Mucosa of descending colon (tissue), 3 donors: ENCODE measurements around the gene TNIP1. TPM values are rescaled to one million over a fixed set of nuclear protein-coding genes. Genes with fewer than 3 reads are reported as not detected.
A peak's percentile ranks its signal among the peaks of the same experiment; 100 is the strongest.

Source experiments
- ATAC-seq: fragments of 200-7000 bp; cut with Tn5 transposase; one replicate; pipeline ENCODE4 v1.9.1; 2020; ENCODE audit warnings: mild to moderate bottlenecking, moderate library complexity
- DNase-seq, 3 donors: peaks; one replicate each; pipeline ENCODE4 v3.0.0-alpha.2; 2020
- H3K36me3 ChIP-seq: fragments of 200-600 bp; one replicate; pipeline ENCODE4 v1.8.0; 2021; ENCODE audit warnings: low read depth, mild to moderate bottlenecking
- H3K4me1 ChIP-seq: fragments of 200-600 bp; one replicate; pipeline ENCODE4 v1.8.0; 2021; ENCODE audit warnings: low read depth, mild to moderate bottlenecking
- H3K4me3 ChIP-seq: fragments of 200-600 bp; one replicate; pipeline ENCODE4 v1.8.0; 2021; ENCODE audit warnings: mild to moderate bottlenecking
- H3K9me3 ChIP-seq: fragments of 200-600 bp; one replicate; pipeline ENCODE4 v1.8.0; 2021; ENCODE audit warnings: mild to moderate bottlenecking
- intact Hi-C, 2 donors: fragments of 100-400 bp; cut with DNase I in 1 of 2; cut with micrococcal nuclease in 1 of 2; formaldehyde crosslinking; loops; one replicate each; pipeline versions ENCODE4 v1.11.0 to v1.11.1; 2022; cut with DNase I, micrococcal nuclease
- total RNA-seq, 3 donors: library from RNA; stranded (reverse); fragmentation: NEBNext Ultra II Directional in 2 of 3; extraction: Animal tissue kit (Norgen Biotek cat#: 25700) in 2 of 3; gene quantifications; one replicate each; pipeline versions ENCODE4 v1.2.1 to v1.2.4, GENCODE V29; 2021 to 2023
- TF ChIP-seq, protein P1 (sequence below): fragments of 200-600 bp; IDR thresholded peaks from one replicate; pipeline ENCODE4 v1.8.0; 2022; ENCODE audit warnings: antibody characterized with exemption, mild to moderate bottlenecking
- donor health status: DM: no; HTN: no; CAD: no; lungs with moderate emphysema.
- donor health status: DM: no; HTN: no; CAD: no.
- donor health status: DM: no; HTN: yes; CAD: no.

Gene TNIP1
- total RNA-seq, 3 donors from 2014 or later = 140 to 218 (median 156) TPM

DNA sequence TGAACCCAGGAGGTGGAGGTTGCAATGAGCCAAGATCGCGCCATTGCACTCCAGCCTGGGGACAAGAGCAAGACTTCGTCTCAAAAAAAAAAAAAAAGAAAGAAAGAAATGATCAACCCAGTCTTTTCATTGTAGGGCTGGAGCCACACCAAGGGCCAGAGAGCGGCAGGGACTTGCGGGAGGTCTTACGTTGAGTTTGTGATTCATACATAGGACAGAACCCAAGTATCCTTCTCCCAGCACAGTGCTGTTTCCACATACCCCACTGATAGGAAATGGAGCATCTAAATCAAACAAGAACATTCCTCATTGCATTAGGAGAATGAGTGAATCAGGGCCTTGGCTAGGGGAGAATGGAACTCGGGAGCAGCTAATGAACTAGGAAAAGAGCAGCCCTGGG lies 3.5 kb upstream of the TNIP1 start:
- TF ChIP-seq, protein P1, sequence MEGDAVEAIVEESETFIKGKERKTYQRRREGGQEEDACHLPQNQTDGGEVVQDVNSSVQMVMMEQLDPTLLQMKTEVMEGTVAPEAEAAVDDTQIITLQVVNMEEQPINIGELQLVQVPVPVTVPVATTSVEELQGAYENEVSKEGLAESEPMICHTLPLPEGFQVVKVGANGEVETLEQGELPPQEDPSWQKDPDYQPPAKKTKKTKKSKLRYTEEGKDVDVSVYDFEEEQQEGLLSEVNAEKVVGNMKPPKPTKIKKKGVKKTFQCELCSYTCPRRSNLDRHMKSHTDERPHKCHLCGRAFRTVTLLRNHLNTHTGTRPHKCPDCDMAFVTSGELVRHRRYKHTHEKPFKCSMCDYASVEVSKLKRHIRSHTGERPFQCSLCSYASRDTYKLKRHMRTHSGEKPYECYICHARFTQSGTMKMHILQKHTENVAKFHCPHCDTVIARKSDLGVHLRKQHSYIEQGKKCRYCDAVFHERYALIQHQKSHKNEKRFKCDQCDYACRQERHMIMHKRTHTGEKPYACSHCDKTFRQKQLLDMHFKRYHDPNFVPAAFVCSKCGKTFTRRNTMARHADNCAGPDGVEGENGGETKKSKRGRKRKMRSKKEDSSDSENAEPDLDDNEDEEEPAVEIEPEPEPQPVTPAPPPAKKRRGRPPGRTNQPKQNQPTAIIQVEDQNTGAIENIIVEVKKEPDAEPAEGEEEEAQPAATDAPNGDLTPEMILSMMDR = no peak
- H3K4me3 ChIP-seq = no peak overlapping the region
- H3K36me3 ChIP-seq = no peaks in the 10 kb centered on the region
- H3K9me3 ChIP-seq = no peaks in the 10 kb centered on the region
- DNase-seq (no peak), ATAC-seq (no peak)
- H3K4me1 ChIP-seq = peaks cover 52% of the 10 kb centered on the region
- intact Hi-C loops = no loop called here

DNA sequence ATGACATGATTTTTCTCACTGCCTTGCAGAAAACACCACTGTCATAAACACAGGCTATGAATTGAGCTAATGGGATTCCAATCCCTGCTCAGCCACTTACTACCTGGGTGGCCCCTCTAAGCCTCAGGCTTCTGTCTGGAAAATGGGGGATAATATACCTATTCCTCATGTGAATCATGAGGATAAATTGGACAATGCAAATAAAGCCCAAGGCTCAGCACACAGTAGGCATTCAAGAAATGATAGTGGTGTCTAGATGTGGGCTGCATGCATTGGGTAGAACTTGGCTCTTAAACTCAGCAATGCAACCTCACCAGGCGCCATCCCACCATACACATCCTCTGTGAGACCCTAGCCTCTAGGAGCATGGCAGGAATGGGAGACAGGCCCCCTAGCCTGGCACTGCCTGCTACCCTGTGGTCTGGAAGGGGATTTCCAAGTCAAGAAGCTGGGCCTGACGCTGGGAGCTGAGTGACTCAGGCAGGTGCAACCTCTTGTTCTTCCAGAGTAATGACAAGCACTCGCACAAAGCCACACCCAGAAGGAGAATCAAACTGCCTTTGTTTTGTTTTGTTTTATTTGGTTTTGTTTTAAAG lies 2.3 kb upstream of the TNIP1 start:
- DNase-seq (peak; percentile 79 to 87 (median 79)), ATAC-seq (peak; percentile 60)
- H3K36me3 ChIP-seq = no peaks in the 10 kb centered on the region

DNA sequence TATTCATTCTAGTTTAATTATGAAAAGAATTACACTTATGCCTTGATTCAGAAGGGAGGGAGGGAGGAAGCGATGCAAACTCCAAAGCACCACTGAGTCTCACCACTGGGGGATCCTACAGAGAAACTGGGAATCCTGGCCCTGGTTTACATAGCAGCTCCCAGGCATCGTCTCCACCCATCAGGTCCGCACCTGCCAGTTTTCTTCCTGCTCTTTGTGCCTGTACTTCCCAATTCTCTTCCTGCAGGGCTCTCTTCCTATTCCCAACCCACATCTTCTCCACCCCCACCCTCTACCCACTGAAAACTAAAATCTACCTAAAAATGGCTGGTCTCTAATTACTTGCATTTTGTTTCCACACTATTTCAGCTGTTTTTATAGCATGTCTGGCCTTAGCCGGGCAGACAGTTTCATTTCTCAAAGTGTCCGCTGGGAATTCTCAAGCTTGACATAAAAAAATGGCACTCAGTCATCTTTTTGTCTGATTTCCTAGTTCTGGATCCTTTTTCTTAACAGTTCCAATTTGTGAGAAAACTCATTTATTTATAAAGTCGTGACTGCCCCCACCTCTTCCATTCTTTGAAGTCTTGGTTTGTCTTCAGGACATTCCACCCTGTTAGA lies 1.6 kb upstream of the TNIP1 start:
- DNase-seq (peak in 2 of 3 donors; percentile 68 to 76), ATAC-seq (peak; percentile 42)
- intact Hi-C loops = no loop called here
- no peak overlapping the region for H3K4me3 ChIP-seq
- H3K9me3 ChIP-seq = no peaks in the 10 kb centered on the region
- H3K36me3 ChIP-seq = no peaks in the 10 kb centered on the region
- H3K4me1 ChIP-seq = peaks cover 65% of the 10 kb centered on the region
- TF ChIP-seq, protein P1 = no peak

More for the DNA sequence above, 2.3 kb upstream of the TNIP1 start:
- Histone ChIP-seq H3K9me3 (no peaks in the 10 kb centered on the region), H3K4me3 (no peak overlapping the region), H3K4me1 (peaks cover 62% of the 10 kb centered on the region)
- TF ChIP-seq, protein P1 = no peak
- intact Hi-C loops = no loop called here

DNA sequence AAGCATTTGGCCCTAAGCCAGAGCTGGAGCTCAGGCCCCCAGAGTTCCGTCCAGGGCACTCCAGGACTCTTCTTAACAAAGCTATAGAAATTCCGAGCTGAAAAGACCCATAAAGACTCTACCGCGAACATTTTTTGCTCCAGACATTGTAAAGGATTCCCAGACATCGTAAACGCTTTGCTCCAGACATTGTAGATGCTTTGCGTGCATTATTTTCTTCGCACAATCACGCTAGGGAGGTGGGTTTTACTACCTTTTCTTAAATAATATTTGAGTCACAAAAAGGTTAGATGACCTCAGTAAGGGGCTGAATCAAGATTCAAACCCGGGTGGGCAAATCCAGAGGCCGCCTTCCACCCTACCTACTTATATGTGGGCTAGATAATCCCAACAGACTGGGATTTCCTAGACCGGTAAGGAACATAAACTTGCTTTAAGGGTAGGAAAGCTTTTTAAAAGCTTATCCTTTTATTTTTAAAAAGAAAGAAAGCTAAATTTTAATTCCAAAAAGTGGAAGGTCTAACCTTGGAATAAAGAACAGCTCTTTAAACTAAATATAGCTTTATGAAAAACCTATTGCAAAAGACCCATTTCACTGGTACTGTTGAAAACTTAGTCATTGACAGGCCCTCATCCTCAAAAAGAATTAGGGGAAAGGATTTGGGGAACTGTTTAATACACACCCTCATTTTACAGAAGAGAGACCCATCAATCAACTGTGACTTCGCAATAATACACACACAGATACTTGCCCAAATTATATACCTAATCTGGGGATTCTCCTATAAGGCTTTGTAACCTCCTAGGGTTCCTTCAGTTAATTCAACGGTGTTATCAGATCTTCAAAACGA lies 822 bp upstream of the TNIP1 start:
- Histone ChIP-seq H3K36me3 (no peaks in the 10 kb centered on the region), H3K4me3 (peak overlapping the region; percentile 97), H3K4me1 (peaks cover 64% of the 10 kb centered on the region), H3K9me3 (no peaks in the 10 kb centered on the region)
- ATAC-seq (no peak), DNase-seq (no peak)
- TF ChIP-seq, protein P1 = no peak
- intact Hi-C loops = no loop called here

DNA sequence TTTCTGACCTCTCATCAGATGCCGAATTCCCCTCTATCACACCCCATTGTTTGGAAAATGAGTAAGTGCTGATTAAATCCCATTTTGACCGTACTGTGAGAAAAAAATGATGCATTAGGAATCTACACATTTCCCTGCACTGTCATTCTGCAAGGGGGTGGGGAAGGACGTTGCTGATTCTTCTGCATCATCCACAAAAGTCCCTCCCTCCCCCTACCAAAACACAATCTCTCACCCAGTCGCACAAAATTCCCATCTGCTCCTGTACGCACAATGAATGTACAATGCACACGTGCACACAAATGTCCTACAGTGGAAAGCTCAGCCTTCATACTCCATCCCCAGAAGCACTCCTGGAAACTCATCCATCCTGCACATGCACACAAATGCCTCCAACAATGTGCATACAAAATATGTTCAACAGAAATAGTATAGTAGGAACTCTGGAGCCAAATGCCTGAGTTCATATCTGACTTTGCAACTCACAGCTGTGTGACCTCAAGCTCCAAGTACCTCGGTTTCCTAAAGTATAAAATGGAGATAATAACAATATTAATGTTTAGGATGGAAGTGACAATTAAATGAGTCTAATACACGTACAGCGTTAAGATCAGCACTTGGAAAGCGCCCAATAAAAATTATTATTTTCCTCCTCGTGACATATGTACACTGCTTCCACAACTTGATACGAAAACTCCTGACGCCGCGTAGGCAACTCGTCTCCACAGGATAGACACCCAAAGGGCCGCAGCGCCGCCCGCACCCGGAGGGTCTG lies 809 bp downstream of the TNIP1 start:
- DNase-seq (peak in 1 of 3 donors; percentile 70), ATAC-seq (no peak)
- Histone ChIP-seq H3K4me3 (peak overlapping the region; percentile 97), H3K4me1 (peaks cover 59% of the 10 kb centered on the region), H3K36me3 (no peaks in the 10 kb centered on the region), H3K9me3 (no peaks in the 10 kb centered on the region)
- TF ChIP-seq, protein P1 = no peak
- intact Hi-C loops = no loop called here
